Motor neuron (in vitro differentiated cells): ENCODE measurements around the gene IL19. TPM values are rescaled to one million over a fixed set of nuclear protein-coding genes. Genes with fewer than 3 reads are reported as not detected.

Experiments used
- ATAC-seq, 8 experiments: fragments of 200-7000 bp; cut with Tn5 transposase; replicated peaks in 6 of 8; 2 replicates each; pipeline ENCODE4 v1.8.0; 2021; ENCODE audit warnings: mild to moderate bottlenecking in 8 of 8, moderate library complexity in 8 of 8
- H3K27ac ChIP-seq, 2 donors: fragments of 250-450 bp; sonication (Bioruptor Pico); 2 replicates each; pipeline ENCODE4 v1.9.0; 2021; ENCODE audit warnings: antibody characterized with exemption in 2 of 2, mild to moderate bottlenecking in 2 of 2, moderate library complexity in 1 of 2
- H3K4me1 ChIP-seq, 2 donors: fragments of 250-450 bp; sonication (Bioruptor Pico); replicated peaks in 1 of 2; 2 replicates each; pipeline ENCODE4 v1.6.1; 2021; ENCODE audit warnings: antibody characterized with exemption in 2 of 2, mild to moderate bottlenecking in 2 of 2, moderate library complexity in 1 of 2
- H3K4me3 ChIP-seq, 5 donors: fragments of 250-450 bp; sonication (Bioruptor Pico); 2 replicates each; pipeline ENCODE4 v1.9.0; 2021; ENCODE audit warnings: antibody characterized with exemption in 5 of 5, mild to moderate bottlenecking in 5 of 5, moderate library complexity in 4 of 5
- WGBS, 10 experiments: fragments of 450-650 bp; shearing (Covaris generic); methylation state at CpG; one replicate each; pipeline ENCODE4 v1.0.0; 2022; 5-methylcytosine and 5-hydroxymethylcytosine counted together
- in situ Hi-C, 9 experiments: fragments of 400-800 bp; cut with MboI; loops; one replicate each; pipeline ENCODE4 v1.15.0; 2021; ENCODE audit warnings: low sequenced_read_pairs in 9 of 9, low pct_unique_long_range_greater_than_20kb in 2 of 9; ENCODE audit not compliant: unreplicated experiment in 9 of 9
- total RNA-seq, 8 experiments: library from RNA; unstranded; fragments of 300-600 nt; gene quantifications; 2 replicates each; pipeline versions ENCODE4 v1.2.3 to v1.2.4, GENCODE V29; 2022

IL19 gene
- total RNA-seq, 8 experiments from 2014 or later = 0.27 to 2.5 (median 0.81) TPM; not detected in 3

DNA sequence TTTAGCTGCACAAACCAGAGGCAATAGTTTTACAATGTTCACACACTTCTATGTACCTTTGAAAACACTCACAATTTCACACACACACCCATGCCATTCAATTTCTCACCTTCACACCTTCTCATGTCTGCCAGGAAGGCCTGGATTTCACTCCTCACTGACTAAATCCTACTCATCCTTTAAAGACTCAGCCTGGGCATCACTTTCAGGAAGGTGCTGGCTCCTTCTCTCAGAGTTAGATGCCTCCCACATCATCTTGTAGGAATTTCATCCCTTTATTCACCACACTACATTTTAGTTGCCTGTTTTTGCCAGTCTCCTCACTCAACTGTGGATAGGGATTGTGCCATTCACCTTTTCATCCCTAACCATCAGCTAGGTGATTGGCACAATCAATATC, 97.1 kb downstream of the IL19 start:
- Histone ChIP-seq H3K4me1 (no peaks in the 10 kb centered on the region), H3K27ac (no peak overlapping the region), H3K4me3 (no peak overlapping the region)
- no peak for ATAC-seq
- in situ Hi-C loops = no loop called here

DNA sequence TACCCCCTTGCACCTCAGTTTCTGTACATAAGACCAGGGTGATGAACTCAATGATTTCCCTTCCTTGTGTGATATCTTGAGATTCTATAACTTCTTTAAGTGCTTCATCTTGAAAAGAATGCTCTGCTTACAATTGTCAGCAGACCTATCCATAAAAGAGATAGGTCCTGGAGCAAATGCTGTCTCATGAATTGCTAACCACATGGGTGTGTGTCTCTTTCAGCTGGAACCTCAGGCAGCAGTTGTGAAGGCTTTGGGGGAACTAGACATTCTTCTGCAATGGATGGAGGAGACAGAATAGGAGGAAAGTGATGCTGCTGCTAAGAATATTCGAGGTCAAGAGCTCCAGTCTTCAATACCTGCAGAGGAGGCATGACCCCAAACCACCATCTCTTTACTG, 97.7 kb downstream of the IL19 start:
- no peaks in the 10 kb centered on the region for H3K4me1 ChIP-seq
- no peak overlapping the region for H3K27ac ChIP-seq
- WGBS, 10 experiments = 0 to 78% (median 16%) methylated on average over 1 of the region's 1 CpG; no CpG with 5 or more reads in 2 of the 10 experiments
- in situ Hi-C loops = no loop called here
- peak in 3 of 8 experiments; percentile 34 to 76 (median 70) for ATAC-seq
- no peak overlapping the region for H3K4me3 ChIP-seq

DNA sequence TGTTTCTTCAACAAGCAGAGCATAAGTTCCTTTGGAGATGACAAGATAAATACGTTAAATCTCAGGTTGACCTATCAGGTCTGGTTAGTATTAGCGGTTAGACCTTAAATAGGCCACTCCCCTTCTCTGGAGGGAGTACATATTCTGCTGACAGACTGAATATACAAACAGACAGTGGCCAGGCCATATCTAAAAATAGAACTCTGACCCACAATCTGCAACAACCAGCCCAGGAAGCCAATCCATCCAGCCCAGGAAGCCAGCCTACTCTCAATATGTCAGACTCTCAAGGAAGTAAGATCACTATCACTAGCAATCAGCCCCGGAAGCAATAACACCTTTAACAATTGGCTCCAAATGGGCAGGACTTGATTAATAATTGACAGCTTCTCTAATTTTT, 101.6 kb downstream of the IL19 start:
- WGBS, 10 experiments = 50 to 100% (median 84%) methylated on average over 1 to 3 of the region's 3 CpGs; no CpG with 5 or more reads in 1 of the 10 experiments
- in situ Hi-C loops = no loop called here
- Histone ChIP-seq H3K4me1 (no peaks in the 10 kb centered on the region), H3K4me3 (no peak overlapping the region), H3K27ac (no peak overlapping the region)
- ATAC-seq = peak in 1 of 8 experiments; percentile 7

DNA sequence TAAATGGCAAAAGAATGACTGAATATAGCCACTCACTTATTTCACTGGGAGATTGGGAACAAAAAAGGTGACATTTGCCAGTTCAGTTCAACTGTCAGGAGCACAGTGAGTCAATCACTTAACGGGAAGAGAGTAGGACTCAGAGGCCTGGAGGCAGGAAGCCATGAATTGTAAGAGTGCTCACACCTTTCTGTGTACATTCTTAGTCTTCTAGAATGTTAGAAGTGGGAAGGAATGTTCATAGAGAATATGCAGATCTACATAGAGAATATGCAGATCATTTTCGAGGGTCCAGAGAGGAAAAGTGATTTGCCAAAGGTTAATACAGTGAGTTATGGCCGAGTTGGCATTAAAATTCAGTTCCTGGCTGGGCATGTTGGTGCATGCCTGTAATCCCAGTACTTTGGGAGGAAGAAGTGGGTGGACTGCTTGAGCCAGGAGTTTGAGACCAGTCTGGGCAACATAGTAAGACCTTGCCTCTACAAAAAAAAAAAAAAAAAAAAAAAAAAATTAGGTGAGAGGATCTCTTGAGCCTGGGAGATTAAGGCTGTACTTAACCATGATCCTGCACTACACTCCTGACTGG, 103.1 kb downstream of the IL19 start:
- Histone ChIP-seq H3K4me3 (no peak overlapping the region), H3K27ac (no peak overlapping the region), H3K4me1 (no peaks in the 10 kb centered on the region)
- in situ Hi-C loops = no loop called here
- WGBS, 10 experiments = 10 to 94% (median 60%) methylated on average over 1 to 3 of the region's 3 CpGs
- peak in 3 of 8 experiments; percentile 87 to 93 (median 92) for ATAC-seq

DNA sequence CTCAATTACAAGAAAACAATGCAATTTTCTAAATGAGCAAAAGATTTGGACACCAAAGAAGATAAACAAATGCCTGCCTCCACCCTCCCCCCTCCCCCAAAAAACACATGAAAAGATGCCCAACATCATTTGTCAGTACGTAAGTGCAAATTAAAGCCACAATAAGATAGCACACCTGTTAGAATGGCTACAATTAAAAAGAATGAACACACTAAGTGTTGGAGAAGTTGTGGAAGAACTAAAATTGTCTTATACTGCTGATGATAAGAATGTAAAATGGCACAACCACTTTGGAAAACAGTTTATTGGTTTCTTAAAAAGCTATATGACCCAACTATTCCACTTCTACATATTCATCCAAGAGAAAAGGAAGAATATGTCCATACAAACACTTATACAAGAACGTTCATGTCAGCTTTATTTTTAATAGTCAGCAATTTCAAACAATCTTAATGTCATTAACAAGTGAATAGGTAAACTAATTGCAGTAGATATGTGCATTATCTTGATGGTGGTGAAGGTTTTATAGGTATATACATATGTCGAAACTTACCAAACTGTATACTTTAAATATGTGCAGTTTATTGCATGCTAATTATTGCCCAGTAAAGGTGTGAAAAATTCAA, 105.3 kb downstream of the IL19 start:
- Histone ChIP-seq H3K4me3 (no peak overlapping the region), H3K27ac (no peak overlapping the region), H3K4me1 (no peaks in the 10 kb centered on the region)
- no peak for ATAC-seq
- WGBS, 10 experiments = 40 to 92% (median 70%) methylated on average over 2 to 3 of the region's 3 CpGs
- in situ Hi-C loops = no loop called here

DNA sequence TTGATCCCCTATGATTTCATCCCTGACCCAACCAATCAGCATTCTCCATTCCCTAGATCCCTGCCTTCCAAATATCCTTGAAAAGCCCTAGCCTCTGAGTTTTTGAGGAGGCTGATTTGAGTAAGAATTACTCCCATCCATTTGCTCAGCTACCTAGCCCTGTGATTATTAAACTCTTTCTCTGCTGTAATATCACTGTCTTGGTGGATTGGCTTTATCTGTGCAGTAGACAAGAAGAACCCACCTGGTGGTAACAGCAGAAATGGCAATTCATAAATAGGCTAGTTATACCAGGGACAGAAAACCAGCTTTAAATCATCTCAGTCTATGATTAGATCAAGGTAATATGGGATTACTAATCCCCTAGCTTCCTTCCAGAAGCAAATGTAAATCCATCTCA, 107.9 kb downstream of the IL19 start:
- Histone ChIP-seq H3K4me1 (no peaks in the 10 kb centered on the region), H3K4me3 (no peak overlapping the region), H3K27ac (no peak overlapping the region)
- ATAC-seq = no peak
- in situ Hi-C loops = no loop called here

DNA sequence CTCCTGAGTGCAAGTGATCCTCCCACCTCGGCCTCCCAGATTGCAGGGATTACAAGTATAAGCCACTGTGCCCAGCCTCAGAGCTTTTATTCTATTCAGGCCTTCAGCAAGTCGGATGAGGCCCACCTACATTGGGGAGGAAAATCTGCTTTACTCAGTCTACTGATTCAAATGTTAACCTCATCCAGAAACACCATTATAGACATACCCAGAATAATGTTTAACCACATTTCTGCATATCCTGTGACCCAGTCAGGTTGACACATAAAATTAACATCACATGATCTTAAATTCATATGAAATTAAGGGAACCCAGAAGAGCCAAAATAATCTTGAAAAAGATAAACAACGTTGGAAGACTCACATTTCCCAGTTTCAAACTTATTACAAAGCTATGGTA, 109.7 kb downstream of the IL19 start:
- in situ Hi-C loops = no loop called here
- 0 to 64% (median 50%) methylated on average over 1 to 3 of the region's 3 CpGs for WGBS, 10 experiments
- peak in 2 of 8 experiments; percentile 71 to 73 for ATAC-seq
- Histone ChIP-seq H3K27ac (no peak overlapping the region), H3K4me3 (no peak overlapping the region), H3K4me1 (no peaks in the 10 kb centered on the region)

DNA sequence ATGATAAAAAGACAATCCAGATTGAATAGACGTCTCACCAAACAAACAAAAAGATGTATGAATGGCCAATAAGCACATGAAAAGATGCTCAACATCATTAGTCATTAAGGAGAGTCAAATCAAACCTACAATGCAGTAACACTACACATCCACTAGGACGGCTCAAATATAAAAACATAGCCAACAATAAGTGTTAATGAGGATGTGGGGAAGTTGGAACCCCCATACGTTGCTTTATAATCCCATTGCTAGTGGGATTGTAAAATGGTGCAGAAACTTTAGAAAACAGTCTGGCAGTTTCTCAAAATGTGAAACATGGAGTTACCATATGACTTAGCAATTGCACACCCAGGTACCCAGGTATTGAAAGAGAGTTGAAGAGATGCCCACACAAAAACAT, 112.0 kb downstream of the IL19 start:
- no peak overlapping the region for H3K27ac ChIP-seq
- no peak for ATAC-seq
- no peaks in the 10 kb centered on the region for H3K4me1 ChIP-seq
- in situ Hi-C loops = no loop called here
- H3K4me3 ChIP-seq = no peak overlapping the region
- WGBS, 10 experiments = 50 to 88% (median 60%) methylated on average over 1 to 3 of the region's 3 CpGs; no CpG with 5 or more reads in 2 of the 10 experiments

DNA sequence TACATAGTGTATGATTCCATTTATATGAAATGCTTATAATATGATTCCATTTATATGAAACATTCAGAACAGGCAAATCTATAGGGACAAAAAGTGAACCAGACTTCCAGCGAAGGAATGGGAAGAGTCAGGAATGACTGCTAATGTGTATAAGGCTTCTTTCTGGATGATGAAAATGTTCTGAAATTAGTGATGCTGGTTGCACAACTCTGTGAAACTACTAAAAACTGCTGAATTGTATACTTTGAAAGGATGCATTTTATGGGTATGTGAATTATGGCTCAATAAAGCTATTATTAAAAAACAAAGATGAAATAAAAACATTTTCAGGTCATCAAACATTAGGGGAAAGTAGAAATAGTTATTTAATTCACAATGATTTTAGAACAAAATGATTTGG, 112.6 kb downstream of the IL19 start:
- no peak overlapping the region for H3K4me3 ChIP-seq
- WGBS, 10 experiments = 82 to 100% (median 87%) methylated on average over 1 of the region's 1 CpG
- H3K4me1 ChIP-seq = no peaks in the 10 kb centered on the region
- in situ Hi-C loops = no loop called here
- ATAC-seq = no peak
- H3K27ac ChIP-seq = no peak overlapping the region

DNA sequence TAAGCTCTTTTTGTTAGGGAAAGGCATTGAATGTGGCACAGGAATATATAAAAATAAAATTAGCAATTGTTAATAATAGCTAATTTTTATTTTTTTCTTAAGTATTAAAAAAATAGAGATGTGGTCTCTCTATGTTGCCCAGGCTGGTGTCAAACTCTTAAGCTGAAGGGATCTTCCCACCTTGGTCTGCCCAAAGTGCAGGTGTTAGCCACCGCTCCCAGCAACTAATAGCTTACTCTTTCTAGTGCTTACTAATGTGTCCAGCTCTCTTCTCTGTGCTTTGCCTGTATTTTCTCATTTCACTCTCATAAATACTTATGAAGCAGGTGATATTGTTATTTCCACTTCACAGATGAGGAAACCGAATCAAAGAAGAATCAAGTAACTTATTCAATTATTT, 113.3 kb downstream of the IL19 start:
- H3K4me1 ChIP-seq = no peaks in the 10 kb centered on the region
- WGBS, 10 experiments = 27 to 100% (median 83%) methylated on average over 1 to 2 of the region's 2 CpGs; no CpG with 5 or more reads in 2 of the 10 experiments
- no peak overlapping the region for H3K27ac ChIP-seq
- no peak overlapping the region for H3K4me3 ChIP-seq
- ATAC-seq = no peak
- in situ Hi-C loops = no loop called here

DNA sequence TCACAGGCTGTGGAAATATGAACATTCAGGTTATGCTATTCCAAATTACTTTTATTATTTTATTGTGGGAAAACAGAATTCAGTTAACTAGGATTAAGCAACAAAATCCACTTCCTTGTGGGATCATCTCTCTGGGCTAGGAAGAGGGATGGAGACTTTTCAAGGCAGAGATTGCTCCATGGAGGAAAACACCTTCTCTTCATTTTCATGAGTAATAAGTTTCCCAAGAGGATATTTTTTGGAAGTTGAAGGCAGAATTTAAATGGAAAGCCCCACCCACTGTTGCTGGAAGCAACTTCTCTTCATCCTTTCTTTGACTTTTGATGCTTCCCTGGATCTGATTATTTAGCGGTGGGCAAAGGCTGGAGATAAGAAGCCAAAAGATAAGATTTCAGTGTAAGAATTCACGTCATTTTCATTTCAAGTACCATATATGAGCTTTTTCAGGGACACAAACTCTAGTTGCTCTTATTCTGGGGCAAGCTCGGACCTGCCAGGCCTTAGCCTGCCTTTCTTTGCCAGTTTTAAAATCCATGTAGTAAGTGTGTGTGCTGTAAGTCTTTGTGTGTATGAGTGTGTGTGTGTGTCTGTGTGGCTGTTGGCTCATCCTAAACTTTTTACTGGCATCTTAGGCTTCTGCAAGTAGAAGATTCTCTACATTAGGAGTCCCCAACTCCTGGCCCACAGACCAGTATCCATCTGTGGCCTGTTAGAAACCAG, 114.9 kb downstream of the IL19 start:
- Histone ChIP-seq H3K4me1 (no peaks in the 10 kb centered on the region), H3K27ac (no peak overlapping the region), H3K4me3 (no peak overlapping the region)
- 0 to 100% (median 87%) methylated on average over 1 to 3 of the region's 3 CpGs; no CpG with 5 or more reads in 1 of the 10 experiments for WGBS, 10 experiments
- peak in 1 of 8 experiments; percentile 28 for ATAC-seq
- in situ Hi-C loops = no loop called here

DNA sequence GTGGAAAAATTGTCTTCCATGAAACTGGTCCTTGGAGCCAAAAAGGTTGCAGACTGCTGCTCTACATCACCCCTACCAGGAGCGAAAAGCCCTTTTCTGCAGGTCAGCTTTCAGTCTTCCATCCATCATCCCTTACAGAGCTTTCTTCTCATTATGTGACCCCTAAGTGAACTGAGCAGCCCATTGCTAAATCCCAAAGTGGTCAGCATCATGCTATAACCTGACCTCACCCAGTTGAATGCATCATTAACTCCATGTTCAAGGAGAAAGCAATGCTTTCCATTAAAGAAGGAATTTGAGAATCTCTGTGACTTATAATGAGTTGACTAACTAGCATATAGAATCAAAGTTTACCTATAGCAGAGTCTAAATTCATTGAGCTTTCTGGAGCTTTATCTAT, 116.3 kb downstream of the IL19 start:
- Histone ChIP-seq H3K27ac (no peak overlapping the region), H3K4me1 (no peaks in the 10 kb centered on the region), H3K4me3 (no peak overlapping the region)
- ATAC-seq = no peak
- 50 to 100% (median 100%) methylated on average over 1 of the region's 1 CpG; no CpG with 5 or more reads in 1 of the 10 experiments for WGBS, 10 experiments
- in situ Hi-C loops = no loop called here

DNA sequence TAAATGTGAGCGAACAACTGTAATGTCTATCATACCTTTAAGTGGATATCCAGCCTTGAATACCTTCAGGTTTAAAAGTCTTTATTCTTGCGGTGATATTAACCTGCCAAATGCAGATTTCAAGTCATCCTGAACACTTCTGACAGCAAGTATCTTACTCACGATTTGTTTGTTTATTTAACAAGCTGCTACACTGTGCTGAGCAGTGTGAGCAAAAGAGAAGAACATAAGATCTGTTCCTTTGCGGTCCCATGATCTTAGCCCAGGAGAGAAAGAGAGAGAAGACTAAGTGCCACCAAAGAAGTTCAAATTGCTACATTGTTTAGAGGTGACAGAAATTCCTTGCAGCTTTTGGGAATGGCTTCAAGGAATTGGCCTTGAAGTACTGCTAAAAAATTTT, 117.1 kb downstream of the IL19 start:
- no peaks in the 10 kb centered on the region for H3K4me1 ChIP-seq
- no peak overlapping the region for H3K27ac ChIP-seq
- in situ Hi-C loops = no loop called here
- no peak overlapping the region for H3K4me3 ChIP-seq
- ATAC-seq = no peak
- WGBS, 10 experiments = 68 to 100% (median 96%) methylated on average over 1 to 4 of the region's 4 CpGs; no CpG with 5 or more reads in 2 of the 10 experiments
